ENCODE results near the gene RNASE13. TPM values are rescaled to one million over a fixed set of nuclear protein-coding genes. Genes with fewer than 3 reads are reported as not detected.

RNASE13 gene
- total RNA-seq, 1 donor from 2014 or later, result not detected

- DNase-seq (ENCODE audit: low read depth), result no peak
- no peak for FAIRE-seq
- peak within 1 kb of the TSS; percentile 46 for H3K4me3 ChIP-seq (ENCODE audit: low read depth, low read length)
Measured at GRCh38 chr14:21024585-21025370, 9.8 kb downstream of the RNASE13 start, which contains the start of gene NDRG2. Gene NDRG2, minus strand, starts transcription at chr14:21025061. Its CDS starts 1,746 bp downstream, at chr14:21023315.

GRCh38 chr14:21023817-21024584 is 10.6 kb downstream of the RNASE13 start:
- H3K36me3 ChIP-seq (ENCODE audit: control insufficient read depth, insufficient read depth, low read length), result no peaks in the 10 kb centered on the region
- H3K27me3 ChIP-seq (ENCODE audit: control insufficient read depth, insufficient read depth, low read length), result peaks cover 18% of the 10 kb centered on the region
- H3K4me3 ChIP-seq (ENCODE audit: low read depth, low read length), result peak overlapping the region; percentile 46
- no peak for TF ChIP-seq CTCF (IDR thresholded peaks at IDR 0.05; ENCODE audit: insufficient read depth, low read length, severe bottlenecking)
- FAIRE-seq, result no peak
- DNase-seq (ENCODE audit: low read depth), result no peak

More at GRCh38 chr14:21024585-21025370, 9.8 kb downstream of the RNASE13 start, which contains the start of gene NDRG2:
- TF ChIP-seq CTCF (IDR thresholded peaks at IDR 0.05; ENCODE audit: insufficient read depth, low read length, severe bottlenecking), result no peak
- Histone ChIP-seq H3K36me3 (ENCODE audit: control insufficient read depth, insufficient read depth, low read length) (no peaks in the 10 kb centered on the region), H3K27me3 (ENCODE audit: control insufficient read depth, insufficient read depth, low read length) (peaks cover 18% of the 10 kb centered on the region)

- peaks cover 18% of the 10 kb centered on the region for H3K27me3 ChIP-seq (ENCODE audit: control insufficient read depth, insufficient read depth, low read length)
- H3K4me3 ChIP-seq (ENCODE audit: low read depth, low read length), result no peak overlapping the region
- DNase-seq (ENCODE audit: low read depth) (no peak), FAIRE-seq (no peak)
- TF ChIP-seq CTCF (IDR thresholded peaks at IDR 0.05; ENCODE audit: insufficient read depth, low read length, severe bottlenecking), result no peak
- H3K36me3 ChIP-seq (ENCODE audit: control insufficient read depth, insufficient read depth, low read length), result no peaks in the 10 kb centered on the region
Measured at GRCh38 chr14:21023174-21023573, 11.4 kb downstream of the RNASE13 start.

- no peak for FAIRE-seq
- no peak for DNase-seq (ENCODE audit: low read depth)
- no peak for TF ChIP-seq CTCF (IDR thresholded peaks at IDR 0.05; ENCODE audit: insufficient read depth, low read length, severe bottlenecking)
Measured at GRCh38 chr14:21022686-21023085, 11.9 kb downstream of the RNASE13 start.

GRCh38 chr14:21020977-21021545 is 13.5 kb downstream of the RNASE13 start:
- H3K27me3 ChIP-seq (ENCODE audit: control insufficient read depth, insufficient read depth, low read length), result peaks cover 18% of the 10 kb centered on the region
- DNase-seq (ENCODE audit: low read depth), result no peak
- FAIRE-seq, result no peak
- no peak for TF ChIP-seq CTCF (IDR thresholded peaks at IDR 0.05; ENCODE audit: insufficient read depth, low read length, severe bottlenecking)
- no peaks in the 10 kb centered on the region for H3K36me3 ChIP-seq (ENCODE audit: control insufficient read depth, insufficient read depth, low read length)
- H3K4me3 ChIP-seq (ENCODE audit: low read depth, low read length), result no peak overlapping the region

More at GRCh38 chr14:21022686-21023085, 11.9 kb downstream of the RNASE13 start:
- Histone ChIP-seq H3K36me3 (ENCODE audit: control insufficient read depth, insufficient read depth, low read length) (no peaks in the 10 kb centered on the region), H3K27me3 (ENCODE audit: control insufficient read depth, insufficient read depth, low read length) (peaks cover 18% of the 10 kb centered on the region), H3K4me3 (ENCODE audit: low read depth, low read length) (no peak overlapping the region)

Data from bronchial epithelial cell (primary cell).